Medulla oblongata (tissue), 1 donor: ENCODE measurements around the gene KPNA4.
A peak's percentile ranks its signal among the peaks of the same experiment; 100 is the strongest.
"Not testable (repeated sequence)": the region's sequence is repeated elsewhere in the genome, so short reads cannot be mapped to it uniquely, and the experiment has no call there.

Experiments
- DNase-seq: peaks from one replicate; pipeline ENCODE4 v3.0.0-alpha.2; 2015; ENCODE audit errors: extremely low spot score

KPNA4 gene

DNA sequence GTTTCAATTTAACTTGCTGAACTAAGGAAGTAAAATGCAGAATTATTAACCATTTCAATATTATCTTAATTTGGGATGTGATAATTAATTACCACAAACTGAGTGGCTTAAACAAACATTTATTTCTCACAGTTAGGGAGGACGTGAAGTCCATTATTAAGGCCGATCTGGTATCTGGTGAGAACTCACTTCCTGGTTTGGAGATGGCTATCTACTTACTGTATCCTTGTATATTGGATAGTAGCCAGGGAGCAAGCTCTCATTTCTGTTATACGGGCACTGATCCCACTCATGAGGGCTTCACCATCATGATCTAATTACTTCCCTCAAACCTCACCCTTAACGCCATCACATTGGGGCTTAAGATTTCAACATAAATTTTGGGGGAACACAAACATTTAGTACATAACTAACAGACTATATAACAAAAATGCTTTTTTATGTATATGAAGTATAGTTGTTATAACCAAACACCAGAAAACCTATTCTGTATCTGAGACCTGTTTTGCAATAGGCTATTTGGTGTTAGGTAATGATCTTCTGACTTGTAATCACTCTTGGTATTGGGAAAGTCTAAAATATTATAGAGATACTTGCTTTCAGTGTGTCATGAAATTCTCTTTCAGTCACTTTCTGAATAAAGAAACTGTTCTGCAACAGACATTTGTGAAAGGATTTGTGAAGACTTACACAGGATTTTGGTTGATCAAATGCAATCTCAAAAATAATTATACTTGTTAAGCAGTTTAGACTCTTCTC lies 4.7 kb upstream of the KPNA4 start:
- no peak for DNase-seq

DNA sequence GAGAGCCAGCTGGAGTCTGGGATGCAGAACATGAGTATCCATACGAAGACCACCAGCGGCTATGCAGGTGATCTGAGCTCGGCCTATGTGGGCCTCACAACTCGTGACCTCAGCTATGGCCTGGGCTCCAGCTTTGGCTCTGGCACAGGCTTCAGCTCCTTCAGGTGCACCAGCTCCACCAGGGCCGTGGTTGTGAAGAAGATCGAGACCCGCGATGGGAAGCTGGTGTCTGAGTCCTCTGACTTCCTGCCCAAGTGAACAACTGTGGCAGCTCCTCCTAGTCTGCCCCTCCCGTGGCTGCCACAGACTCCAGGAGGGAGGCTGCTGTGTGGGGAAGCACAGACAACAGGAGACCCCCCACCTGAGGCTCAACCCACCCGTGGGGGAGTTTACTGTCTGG lies 3.6 kb upstream of the KPNA4 start:
- DNase-seq, result no peak

- DNase-seq, result no peak
Observed at GRCh38 chr3:160567774-160568173, 2.4 kb upstream of the KPNA4 start.

DNA sequence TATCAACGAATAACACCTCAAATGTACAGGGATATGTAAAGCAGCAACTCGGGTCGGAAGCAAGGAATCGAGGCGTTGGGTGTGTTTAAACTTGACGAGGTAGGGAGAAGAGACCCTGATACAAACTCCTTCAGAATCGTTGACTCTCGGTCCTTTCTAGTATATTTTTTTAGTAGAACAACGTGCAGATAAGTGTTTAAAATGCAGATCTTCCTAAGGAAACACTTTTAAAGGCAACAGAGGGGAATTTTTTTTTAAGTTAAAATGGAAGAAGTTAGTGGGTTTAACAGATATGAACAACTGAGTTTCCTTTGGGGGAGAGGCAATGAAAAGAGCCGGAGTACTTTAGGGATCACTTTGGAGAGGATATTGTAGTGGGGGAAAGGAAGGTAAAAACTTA lies 1.1 kb upstream of the KPNA4 start:
- no peak for DNase-seq

DNA sequence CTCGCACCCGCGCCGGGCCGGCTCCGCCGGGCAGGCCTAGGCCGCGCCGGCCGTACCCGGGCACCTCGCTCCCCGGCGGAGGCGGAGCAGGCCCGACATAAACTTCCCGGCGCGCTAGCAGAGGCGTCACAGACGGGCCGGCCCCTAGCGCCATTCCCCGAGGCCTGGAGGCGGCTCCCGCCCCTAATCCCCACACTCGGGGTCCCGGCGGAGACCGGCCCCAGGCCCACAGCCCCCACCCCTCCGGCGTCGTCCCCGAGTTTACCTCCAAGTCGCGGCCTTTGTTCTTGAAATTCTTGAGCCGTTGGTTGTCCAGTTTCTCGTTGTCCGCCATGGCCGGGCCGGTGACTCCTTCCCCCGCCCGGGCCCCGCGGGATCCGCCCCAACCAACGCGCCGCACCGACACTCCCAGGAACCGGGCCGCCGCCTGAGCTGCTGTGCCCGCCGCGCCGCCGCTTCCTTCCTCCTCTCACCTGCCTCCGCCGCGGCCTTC lies 376 bp downstream of the KPNA4 start:
- peak; percentile 47 for DNase-seq

GRCh38 chr3:160564258-160564911 lies 986 bp downstream of the KPNA4 start:
- DNase-seq, result peak; percentile 18

DNA sequence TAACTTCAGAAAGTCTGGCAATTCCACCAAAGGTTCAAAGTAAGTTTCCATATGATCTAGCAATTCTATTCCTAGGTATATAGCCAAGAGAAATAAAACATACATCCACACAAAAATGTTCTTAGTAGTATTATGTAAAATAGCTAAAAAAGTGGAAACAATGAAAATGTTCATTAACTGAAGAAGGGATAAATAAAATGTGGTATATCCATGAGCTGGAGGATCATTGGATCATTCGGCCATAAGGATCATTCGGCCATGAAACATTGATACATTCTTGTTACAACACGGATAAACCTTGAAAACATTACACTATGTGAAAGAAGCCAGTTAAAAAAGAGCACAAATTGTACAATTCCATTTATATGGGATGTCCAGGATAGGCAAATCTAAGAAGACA lies 2.4 kb downstream of the KPNA4 start:
- DNase-seq, result no peak

DNA sequence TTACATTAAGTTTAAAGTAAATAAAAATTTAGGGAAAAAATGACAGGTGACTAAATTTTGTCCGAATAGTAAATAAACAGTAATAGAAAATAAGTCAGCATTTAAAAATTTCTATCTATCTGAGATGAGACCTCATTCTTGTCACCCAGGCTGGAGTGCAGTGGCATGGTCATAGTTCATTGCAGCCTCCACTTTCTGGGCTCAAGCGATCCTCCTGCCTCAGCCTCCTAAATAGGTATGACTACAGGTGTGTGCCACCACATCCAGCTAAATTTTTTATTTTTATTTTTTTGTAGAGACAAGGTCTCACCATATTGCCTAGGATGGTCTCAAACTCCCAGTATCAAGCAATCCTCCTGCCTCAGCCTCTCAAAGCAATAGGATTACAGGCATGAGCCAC lies 7.8 kb downstream of the KPNA4 start:
- no peak for DNase-seq

- DNase-seq, result no peak
Observed at GRCh38 chr3:160556141-160556540, 9.2 kb downstream of the KPNA4 start.

DNA sequence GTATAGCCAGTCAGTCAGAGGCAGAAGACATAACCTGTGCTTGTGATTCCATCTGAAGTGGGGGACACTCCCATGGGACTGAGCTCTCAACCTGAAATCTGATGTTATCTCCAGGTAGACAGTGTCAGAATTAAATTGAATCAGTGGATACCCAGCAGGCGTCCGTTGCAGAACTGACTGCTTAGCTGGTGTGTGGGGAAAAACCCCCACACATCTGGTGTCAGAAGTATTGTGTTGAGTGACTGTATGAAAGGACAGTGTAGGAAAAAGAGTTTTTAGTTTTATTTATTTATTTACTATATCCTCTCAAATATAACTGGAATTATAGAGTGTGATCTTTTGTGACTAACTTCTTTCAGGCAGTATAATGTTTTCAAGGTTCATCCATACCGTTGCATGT lies 10.4 kb downstream of the KPNA4 start:
- no peak for DNase-seq

DNA sequence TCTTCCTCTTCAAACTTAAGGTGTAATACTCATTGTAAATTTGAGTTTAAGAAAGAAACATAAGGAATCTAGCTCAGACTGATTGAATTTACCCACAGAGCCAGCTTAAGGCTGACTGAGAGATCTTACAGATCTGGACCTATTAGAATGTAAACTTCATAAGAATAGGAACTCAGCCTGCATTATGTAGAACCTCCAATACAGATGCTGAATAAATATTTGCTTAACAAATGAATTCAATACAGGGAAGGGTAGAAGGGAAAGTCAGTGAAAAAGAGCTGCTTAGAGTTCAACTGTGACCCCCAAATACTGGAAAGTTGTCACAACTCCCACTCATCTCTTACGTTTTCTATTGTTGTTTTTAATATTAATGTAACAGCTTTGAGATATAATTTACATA lies 11.5 kb downstream of the KPNA4 start:
- DNase-seq, result no peak

GRCh38 chr3:160546727-160547126 lies 18.6 kb downstream of the KPNA4 start:
- no peak for DNase-seq

DNA sequence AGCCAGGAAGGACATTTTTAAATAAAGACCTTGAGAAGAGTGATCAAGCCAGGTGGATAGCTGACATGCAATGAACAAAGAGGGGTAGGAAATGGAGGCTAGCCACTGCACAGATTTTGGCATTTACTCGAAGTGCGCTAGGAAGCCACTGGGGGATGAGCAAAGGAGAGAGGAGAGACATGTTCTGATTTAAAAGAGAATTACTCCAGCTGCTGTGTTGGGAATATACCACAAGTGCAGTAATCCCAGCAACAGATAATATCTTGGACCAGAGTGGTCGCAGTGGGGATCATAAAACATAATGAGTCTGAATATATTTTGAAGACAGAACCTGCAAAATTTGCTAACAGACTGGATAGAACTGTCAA lies 19.9 kb downstream of the KPNA4 start:
- DNase-seq, result no peak

DNA sequence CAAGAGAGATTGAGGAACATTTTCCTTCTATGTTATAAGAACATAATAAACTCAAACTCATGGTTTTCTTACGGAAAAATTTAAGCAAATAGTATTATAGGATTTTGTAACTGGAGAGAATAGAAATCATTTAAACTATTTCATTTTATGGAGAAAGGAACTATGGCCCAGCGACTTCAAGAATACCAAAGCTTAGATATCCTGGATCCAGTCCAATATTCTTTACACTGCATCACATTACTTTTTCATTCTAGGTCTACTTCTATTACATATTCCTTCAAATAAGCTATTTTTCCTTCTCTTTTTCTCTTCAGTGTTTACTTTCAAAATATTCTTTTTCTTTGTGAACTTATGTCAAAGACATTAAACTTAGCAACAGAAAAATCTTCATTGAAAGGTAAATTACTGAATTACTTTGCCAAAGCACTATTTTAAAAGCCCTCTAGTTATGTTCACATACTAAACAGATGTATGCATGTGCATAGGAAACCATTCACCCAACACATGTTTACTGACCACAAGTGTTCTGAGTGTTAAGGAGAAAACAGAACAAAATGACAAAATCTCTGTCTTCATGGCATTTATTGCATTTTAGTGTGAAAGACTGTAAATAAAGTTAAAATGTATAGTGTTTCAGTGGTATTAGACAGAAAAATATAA lies 20.4 kb downstream of the KPNA4 start:
- DNase-seq, result no peak

DNA sequence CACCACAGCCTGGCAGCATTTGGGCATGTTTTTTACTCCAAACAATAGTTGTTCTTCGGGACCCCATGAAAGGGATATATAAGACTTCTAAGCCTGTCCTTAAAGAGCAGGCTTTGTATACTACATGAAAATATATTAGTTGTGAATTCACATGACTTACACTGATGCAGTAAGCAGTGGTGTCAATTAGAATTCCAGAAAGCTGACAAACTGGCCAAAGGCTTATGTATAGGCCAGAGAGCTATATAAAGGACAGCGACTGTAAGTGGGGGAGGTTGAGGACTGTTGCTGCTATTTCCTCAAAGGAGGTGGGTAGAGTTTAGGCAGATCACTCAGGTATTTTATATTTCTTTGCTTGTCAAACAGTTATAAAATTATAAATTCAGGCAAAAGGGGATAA lies 24.8 kb downstream of the KPNA4 start:
- DNase-seq, result no peak

- DNase-seq, result no peak
Observed at GRCh38 chr3:160538895-160539294, 26.5 kb downstream of the KPNA4 start.

- no peak for DNase-seq
Observed at GRCh38 chr3:160537729-160538128, 27.6 kb downstream of the KPNA4 start.

DNA sequence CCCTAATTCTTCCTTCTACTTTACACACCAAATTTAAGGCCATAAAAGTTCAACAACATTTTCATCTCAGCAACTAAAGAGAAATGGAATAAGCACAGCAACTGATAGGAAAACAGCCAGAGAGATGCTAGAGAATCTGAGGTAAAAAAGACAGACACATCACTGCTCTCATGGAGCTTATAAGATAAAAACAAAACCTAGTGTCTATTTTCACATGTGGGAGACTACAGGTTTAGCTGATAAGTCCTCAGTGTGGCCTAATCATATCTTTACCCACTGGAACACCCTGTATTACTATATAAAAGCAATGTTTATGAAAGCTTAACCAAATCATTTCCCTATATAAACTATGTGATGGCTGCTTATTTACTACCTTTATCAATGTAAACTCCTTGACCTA lies 33.0 kb downstream of the KPNA4 start:
- no peak for DNase-seq

DNA sequence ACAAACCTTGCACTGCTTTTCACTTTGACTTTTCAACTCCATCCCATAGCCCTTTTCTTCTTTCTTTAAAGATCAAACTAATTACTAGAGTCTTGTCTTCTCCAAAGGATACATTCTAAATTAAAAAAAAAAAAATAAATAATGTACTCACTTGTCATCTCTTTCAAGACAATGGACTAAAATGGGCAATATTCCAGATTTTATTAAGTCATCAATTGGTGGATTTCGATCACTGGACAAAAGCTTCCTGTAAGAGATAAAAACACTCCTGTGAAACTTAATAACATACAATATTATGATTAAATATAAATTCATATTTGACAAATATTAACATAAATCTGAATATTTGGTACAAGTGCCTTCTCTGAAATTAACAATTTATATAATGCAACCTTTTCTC lies 34.1 kb downstream of the KPNA4 start:
- no peak for DNase-seq

DNA sequence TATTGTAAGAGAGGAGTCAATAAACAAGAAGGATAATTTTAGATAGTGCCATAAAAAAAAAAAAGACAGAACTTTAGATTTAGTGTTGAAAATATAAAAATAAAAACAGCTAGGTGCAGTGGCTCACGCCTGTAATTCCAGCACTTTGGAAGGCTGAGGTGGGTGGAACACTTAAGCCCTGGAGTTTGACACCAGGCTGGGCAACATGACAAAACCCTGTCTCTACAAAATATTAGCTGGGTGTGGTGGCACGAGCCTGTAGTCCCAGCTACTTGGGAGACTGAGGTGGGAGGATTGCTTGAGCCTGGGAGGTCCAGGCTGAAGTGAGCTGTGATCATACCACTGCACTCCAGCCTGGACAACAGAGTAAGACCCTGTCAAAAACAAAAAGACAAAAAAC lies 49.0 kb downstream of the KPNA4 start:
- DNase-seq, result not testable (repeated sequence)

DNA sequence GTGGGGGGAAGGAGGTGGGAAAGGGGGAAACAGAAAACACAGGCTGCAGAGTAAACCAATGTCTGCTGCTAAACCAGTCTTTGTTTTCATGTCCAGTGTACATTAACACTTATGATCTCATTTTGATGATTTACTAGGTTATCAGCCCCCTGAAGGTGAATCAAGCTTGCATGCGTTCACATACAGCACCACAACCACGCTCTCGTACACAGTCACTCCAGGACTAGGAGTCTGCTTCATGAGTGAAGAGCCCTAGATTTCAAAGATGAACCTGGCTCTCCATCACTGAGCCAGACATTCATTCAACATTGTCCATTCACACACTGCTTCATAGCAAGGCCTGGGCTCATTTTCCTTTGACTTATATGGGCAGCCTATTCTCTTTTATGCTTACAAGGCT lies 64.0 kb downstream of the KPNA4 start:
- DNase-seq, result no peak

GRCh38 chr3:160498202-160498601 lies 67.2 kb downstream of the KPNA4 start:
- no peak for DNase-seq

DNA sequence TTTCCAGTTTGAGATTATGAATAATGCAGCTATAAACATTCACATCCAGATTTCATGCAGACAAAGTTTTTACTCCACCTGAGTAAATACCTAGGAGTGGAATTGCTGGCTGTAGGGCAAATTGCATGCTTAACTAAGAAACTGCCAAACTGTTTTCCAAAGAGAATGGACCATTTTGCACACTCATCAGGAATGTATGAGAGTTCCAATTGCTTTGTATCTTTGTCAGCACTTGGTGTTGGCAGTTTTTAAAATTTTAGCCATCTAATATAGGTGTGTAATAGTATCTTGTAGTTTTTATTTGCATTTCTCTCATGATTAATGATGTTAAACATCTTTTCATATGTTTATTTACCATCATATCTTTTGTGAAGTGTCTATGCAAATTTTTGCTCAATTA lies 75.2 kb downstream of the KPNA4 start:
- DNase-seq, result no peak
